GOT3 (cell line): ENCODE measurements around the gene CHD5.

Experiments used
- DNase-seq: peaks from one replicate; lab custom pipeline; 2025; ENCODE audit warnings: mixed read lengths; lab: John Stamatoyannopoulos, UW

The CHD5 gene

GRCh38 chr1:6062670-6063069 lies 117.5 kb downstream of the CHD5 start:
- DNase-seq, result no peak

- DNase-seq, result no peak
Observed at GRCh38 chr1:6059866-6060265, 120.3 kb downstream of the CHD5 start.

DNA sequence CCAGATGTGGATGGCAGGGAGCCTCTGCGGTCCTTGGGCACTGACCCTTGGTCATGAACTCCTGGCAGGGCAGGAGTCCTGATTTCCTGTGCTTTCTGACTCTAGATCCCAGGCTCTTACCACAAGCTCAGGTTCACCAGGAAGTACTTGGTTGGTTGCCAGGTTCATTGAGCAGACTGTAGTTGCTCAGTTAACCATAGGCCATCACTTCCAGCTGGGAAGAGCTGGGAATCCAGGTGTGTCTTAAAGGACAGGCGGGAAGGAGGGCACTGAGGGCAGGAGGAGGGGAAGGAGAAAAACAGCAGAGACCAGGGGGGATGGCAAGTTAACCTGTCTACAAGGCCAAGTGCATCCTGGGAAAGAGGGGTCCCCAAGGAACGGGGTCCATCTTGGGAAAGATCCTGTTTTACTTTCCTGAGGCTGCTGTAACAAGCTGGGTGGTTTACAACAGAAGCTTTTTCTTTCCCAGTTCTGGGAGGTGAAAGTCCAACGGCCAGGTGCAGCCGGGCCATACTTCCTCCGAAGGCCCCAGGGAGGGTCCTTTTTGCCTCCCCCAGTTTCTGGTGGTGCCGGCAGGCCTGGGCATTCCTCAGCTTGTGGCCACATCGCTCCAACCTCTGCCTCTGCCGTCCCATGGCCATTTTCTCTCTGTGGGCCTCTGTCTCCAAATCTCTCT lies 122.8 kb downstream of the CHD5 start:
- DNase-seq, result no peak

GRCh38 chr1:6056572-6056948 lies 123.6 kb downstream of the CHD5 start:
- no peak for DNase-seq

DNA sequence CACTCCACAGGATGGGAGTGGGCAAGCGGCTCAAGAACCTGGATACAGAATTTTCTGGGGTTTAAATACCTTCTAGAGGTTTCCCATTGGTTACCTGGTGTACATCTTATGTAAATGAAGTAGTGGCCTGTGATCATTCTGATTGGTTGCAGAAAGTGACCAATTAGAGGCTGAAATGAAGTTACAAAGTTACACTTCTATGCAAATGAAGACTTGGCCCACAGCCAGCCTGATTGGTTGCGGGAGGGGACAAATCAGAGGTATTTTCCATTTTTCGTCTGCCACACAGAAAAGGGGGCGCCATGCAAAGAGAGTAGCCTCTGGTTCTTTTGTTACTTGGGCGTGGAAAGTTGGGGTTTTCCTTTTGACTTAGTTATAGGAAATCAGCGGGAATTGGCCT lies 125.5 kb downstream of the CHD5 start:
- DNase-seq, result no peak

GRCh38 chr1:6053206-6053546 lies 126.9 kb downstream of the CHD5 start:
- no peak for DNase-seq

GRCh38 chr1:6052543-6053205 lies 127.4 kb downstream of the CHD5 start:
- DNase-seq, result no peak
